Tibial nerve (tissue), 4 donors: ENCODE data around the gene SELL.
"Not testable (repeated sequence)": the region's sequence is repeated elsewhere in the genome, so short reads cannot be mapped to it uniquely, and the experiment has no call there.

Source experiments
- EP300 ChIP-seq, 2 donors: sonication (generic); formaldehyde crosslinking; IDR thresholded peaks; one replicate each; pipeline ENCODE4 v1.6.1; 2017; ENCODE audit warnings: antibody characterized with exemption in 2 of 2, mild to moderate bottlenecking in 1 of 2
- POLR2A ChIP-seq, 2 donors: fragments of 450-650 bp; IDR thresholded peaks; one replicate each; pipeline ENCODE4 v1.6.1; 2017; ENCODE audit warnings: antibody characterized with exemption in 2 of 2, mild to moderate bottlenecking in 2 of 2, moderate library complexity in 2 of 2
- TF ChIP-seq, protein P1 (sequence below), 5 experiments: fragments of 200-600 bp in 3 of 5; fragments of 450-650 bp in 2 of 5; sonication (generic) in 3 of 5; IDR thresholded peaks; one replicate each; pipeline ENCODE4 v1.5.1; 2016 to 2019; ENCODE audit warnings: antibody characterized with exemption in 5 of 5, mild to moderate bottlenecking in 3 of 5, moderate library complexity in 2 of 5

DNA sequence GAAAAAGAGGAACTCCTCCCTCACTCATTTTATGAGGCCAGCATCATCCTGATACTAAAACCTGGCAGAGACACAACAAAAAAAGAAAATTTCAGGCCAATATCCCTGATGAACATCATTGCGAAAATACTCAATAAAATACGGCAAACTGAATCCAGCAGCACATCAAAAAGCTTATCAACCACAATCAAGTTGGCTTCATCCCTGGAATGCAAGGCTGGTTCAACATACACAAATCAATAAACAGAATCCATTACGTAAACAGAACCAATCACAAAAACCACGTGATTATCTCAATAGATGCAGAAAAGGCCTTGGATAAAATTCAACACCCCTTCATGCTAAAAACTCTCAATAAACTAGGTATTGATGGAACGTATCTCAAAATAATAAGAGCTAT is 1.7 kb upstream of the SELL start:
- TF ChIP-seq, protein P1, sequence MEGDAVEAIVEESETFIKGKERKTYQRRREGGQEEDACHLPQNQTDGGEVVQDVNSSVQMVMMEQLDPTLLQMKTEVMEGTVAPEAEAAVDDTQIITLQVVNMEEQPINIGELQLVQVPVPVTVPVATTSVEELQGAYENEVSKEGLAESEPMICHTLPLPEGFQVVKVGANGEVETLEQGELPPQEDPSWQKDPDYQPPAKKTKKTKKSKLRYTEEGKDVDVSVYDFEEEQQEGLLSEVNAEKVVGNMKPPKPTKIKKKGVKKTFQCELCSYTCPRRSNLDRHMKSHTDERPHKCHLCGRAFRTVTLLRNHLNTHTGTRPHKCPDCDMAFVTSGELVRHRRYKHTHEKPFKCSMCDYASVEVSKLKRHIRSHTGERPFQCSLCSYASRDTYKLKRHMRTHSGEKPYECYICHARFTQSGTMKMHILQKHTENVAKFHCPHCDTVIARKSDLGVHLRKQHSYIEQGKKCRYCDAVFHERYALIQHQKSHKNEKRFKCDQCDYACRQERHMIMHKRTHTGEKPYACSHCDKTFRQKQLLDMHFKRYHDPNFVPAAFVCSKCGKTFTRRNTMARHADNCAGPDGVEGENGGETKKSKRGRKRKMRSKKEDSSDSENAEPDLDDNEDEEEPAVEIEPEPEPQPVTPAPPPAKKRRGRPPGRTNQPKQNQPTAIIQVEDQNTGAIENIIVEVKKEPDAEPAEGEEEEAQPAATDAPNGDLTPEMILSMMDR (IDR thresholded peaks at IDR 0.05), result not testable (repeated sequence)
- TF ChIP-seq POLR2A, EP300 (IDR thresholded peaks at IDR 0.05): not testable (repeated sequence)
